HFF-Myc (cell line): ENCODE measurements around the gene DNAJC27.

Experiments used
- DNase-seq: peaks from one replicate; pipeline ENCODE4 v3.0.0-alpha.2; 2011; ENCODE audit warnings: low read depth; ENCODE audit errors: extremely low read depth
- H3K4me3 ChIP-seq: replicated peaks from 2 replicates; pipeline ENCODE4 v1.5.1; 2011; ENCODE audit warnings: low read depth, mild to moderate bottlenecking, control low read depth, low read length
- TF ChIP-seq, protein P1 (sequence below): IDR thresholded peaks from 2 replicates; pipeline ENCODE4 v1.5.1; 2012; ENCODE audit warnings: mild to moderate bottlenecking, low read depth, low read length, control low read depth; ENCODE audit errors: missing control alignments

Gene DNAJC27

DNA sequence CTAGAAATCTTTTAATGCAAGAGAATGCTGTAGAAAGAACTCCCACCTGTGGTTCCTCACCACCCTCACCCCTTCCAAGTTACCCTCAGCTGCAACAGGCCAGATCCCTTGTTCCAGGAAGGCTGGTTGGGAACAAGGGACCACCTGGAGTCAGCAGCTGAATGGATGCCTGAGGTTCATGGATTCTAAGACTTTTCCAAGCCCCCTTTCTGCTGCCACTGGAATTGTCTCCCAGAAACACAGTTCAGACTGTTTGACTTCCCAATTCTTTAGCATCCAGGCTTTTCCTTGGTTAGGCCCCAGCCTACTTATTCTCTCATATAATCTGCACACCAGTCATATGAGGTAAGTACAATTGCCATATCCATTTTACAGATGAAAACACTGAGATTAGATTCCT lies 43.7 kb downstream of the DNAJC27 start:
- TF ChIP-seq, protein P1, sequence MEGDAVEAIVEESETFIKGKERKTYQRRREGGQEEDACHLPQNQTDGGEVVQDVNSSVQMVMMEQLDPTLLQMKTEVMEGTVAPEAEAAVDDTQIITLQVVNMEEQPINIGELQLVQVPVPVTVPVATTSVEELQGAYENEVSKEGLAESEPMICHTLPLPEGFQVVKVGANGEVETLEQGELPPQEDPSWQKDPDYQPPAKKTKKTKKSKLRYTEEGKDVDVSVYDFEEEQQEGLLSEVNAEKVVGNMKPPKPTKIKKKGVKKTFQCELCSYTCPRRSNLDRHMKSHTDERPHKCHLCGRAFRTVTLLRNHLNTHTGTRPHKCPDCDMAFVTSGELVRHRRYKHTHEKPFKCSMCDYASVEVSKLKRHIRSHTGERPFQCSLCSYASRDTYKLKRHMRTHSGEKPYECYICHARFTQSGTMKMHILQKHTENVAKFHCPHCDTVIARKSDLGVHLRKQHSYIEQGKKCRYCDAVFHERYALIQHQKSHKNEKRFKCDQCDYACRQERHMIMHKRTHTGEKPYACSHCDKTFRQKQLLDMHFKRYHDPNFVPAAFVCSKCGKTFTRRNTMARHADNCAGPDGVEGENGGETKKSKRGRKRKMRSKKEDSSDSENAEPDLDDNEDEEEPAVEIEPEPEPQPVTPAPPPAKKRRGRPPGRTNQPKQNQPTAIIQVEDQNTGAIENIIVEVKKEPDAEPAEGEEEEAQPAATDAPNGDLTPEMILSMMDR = no peak
- no peak overlapping the region for H3K4me3 ChIP-seq
- DNase-seq = no peak

DNA sequence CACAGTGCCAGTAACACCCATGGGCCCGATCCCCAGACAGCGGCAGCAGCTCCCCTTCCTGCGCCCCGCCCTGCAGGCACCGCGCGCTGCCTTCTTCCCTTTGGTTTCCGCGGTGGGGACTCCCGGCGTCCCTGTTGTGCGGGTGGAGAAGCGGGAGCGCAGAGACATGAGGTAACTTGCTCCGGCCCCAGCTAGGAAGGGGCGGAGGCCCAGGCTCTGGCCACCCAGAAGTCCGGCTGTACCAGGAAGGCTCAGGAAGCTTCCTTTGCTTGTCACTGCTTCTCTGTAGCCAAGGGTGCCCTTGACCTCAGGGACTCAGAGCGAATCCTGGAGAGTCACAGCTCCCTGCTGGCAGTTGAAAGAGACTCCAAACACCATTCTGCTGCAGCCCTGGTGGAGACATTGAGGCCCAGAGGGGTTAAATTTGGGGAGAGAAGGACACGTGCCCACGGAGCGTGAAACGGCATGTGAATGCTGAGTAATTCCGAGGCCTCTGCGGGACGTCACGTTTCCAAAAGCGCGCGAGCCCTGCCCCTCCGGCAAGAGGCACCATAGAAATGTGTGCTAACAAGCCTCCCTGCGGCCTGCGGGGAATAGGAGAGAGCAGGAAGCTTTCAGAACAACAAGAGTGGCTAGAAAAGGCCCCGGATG lies 45.0 kb downstream of the DNAJC27 start:
- TF ChIP-seq, protein P1 = no peak
- no peak for DNase-seq
- H3K4me3 ChIP-seq = no peak overlapping the region

DNA sequence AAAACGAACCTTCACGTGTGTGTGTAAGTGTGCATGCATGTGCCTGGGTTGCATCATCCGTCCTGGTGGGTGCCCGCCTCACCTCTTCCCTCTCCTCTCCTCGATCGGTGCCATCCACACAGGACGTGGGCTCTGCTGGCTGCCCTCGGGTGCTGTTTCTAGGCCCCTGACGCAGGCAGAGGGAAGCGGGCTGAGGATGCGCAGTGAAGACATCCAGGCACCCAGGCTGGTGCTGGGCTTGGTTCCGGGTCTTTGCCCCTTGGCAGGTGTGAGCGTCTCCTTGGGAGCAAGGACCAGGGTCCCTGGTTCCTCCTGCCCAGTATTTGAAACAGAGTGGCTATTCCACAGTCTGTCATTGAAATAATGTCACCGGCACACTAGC lies 45.5 kb downstream of the DNAJC27 start:
- TF ChIP-seq, protein P1 = no peak
- no peak for DNase-seq
- H3K4me3 ChIP-seq = no peak overlapping the region

DNA sequence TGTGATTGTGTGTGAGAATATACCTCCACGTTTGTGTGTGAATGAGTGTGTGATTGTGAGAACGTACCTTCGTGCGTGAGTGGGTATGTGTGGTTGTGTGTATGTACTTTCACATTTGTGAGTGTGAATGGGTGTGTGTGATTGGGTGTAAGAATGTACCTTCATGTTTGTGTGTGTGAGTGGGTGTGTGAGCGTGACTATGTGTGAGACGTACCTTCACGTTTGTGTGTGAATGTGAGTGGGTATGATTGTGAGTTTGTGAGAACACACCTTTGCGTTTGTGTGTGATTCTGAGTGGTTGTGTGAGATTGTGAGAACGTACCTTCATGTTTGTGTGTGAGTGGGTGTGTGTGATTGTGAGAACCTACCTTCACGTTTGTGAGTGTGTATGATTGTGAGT lies 45.9 kb downstream of the DNAJC27 start:
- H3K4me3 ChIP-seq = no peak overlapping the region
- DNase-seq = no peak
- TF ChIP-seq, protein P1 = no peak

DNA sequence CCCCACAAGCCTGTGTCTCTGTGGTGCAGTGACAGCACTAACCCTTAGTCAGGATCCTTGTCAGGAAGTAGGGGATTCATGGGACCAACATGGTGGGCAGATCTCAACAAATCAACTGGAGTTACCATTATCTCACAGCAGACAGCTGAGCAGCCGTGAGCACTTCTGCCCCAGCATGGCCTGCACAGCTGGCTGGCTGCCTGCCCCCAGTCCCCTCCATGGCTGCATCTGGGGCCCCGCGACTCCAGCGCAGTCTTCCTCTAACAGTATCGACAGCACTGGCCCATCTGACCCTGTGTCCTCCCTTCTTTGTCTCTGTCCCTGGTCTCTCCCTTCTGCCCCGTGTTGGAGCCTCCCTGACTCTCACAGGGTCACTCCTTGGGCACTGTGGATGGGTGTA lies 47.0 kb downstream of the DNAJC27 start:
- no peak for DNase-seq
- no peak overlapping the region for H3K4me3 ChIP-seq
- TF ChIP-seq, protein P1 = no peak

DNA sequence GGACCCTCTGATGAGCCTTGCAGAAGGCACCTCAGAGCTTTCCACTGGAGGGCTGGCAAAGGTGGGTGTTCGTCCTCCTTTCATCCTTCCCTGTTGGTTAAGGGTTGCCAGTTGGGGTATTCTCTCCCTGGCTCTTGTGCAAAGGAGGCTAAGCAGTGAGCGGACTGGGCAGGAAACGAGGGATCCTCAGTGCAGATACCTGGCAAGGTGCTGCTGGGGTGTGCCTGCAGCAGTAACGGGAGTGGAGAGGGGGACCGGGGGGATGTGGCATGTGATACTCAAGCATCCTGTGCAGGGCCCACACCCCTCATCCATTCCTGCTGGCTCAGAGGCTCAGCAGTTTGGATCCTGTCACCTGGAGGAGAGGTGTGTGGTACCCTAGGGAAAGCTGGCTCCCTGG lies 47.5 kb downstream of the DNAJC27 start:
- TF ChIP-seq, protein P1 = no peak
- no peak for DNase-seq
- no peak overlapping the region for H3K4me3 ChIP-seq

DNA sequence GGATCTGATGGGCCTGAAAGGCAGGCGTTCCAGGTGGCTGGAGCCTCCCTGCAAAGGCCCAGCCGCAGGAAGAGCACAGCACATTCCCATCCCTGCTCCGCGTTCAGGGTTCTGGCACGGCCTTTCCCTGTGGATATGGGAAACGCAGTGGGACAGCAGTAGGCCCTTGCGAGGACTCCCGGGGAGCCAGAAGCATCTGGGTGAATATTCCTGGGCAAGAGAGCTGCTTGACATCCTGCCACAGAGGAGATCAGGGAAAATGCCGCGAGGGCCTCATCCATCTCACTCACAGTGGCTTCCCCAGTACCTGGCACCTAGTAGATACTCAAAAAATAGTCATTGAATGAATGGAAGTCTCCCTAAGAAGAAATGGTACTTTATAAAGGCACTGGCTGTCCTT lies 48.6 kb downstream of the DNAJC27 start:
- TF ChIP-seq, protein P1 = no peak
- no peak for DNase-seq
- no peak overlapping the region for H3K4me3 ChIP-seq
